KMS-11 (cell line): Measurements from ENCODE around the gene TCEAL1.

ENCODE experiments used
- H2AFZ ChIP-seq: fragments of 200-600 bp; sonication (generic); 2 replicates; pipeline ENCODE4 v1.6.1; 2016; ENCODE audit warnings: antibody characterized with exemption, mixed run types, low read depth
- H3K27ac ChIP-seq: fragments of 200-600 bp; sonication (generic); 2 replicates; pipeline ENCODE4 v1.6.1; 2016; ENCODE audit warnings: mild to moderate bottlenecking, mixed run types
- H3K27me3 ChIP-seq: fragments of 200-600 bp; sonication (generic); 2 replicates; pipeline ENCODE4 v1.6.1; 2017; ENCODE audit warnings: mild to moderate bottlenecking, low read depth, mixed run types, moderate library complexity; ENCODE audit not compliant: insufficient read depth
- H3K36me3 ChIP-seq: fragments of 200-600 bp; sonication (generic); 2 replicates; pipeline ENCODE4 v1.6.1; 2017; ENCODE audit warnings: mild to moderate bottlenecking, mixed run types; ENCODE audit not compliant: insufficient read depth
- H3K4me1 ChIP-seq: fragments of 200-600 bp; sonication (generic); 2 replicates; pipeline ENCODE4 v1.6.1; 2016; ENCODE audit warnings: mild to moderate bottlenecking, low read depth, mixed run types; ENCODE audit not compliant: poor library complexity, severe bottlenecking
- H3K4me2 ChIP-seq: fragments of 200-600 bp; sonication (generic); 2 replicates; pipeline ENCODE4 v1.7.0; 2016; ENCODE audit warnings: mild to moderate bottlenecking, mixed run types
- H3K4me3 ChIP-seq: fragments of 200-600 bp; sonication (generic); IDR thresholded peaks from 2 replicates; pipeline ENCODE4 v1.6.1; 2017; ENCODE audit warnings: low read depth, low read length, mixed read lengths; ENCODE audit not compliant: insufficient read depth
- H3K79me2 ChIP-seq: fragments of 200-600 bp; sonication (generic); 2 replicates; pipeline ENCODE4 v1.6.1; 2016; ENCODE audit warnings: low read depth, mixed run types; ENCODE audit not compliant: insufficient read depth
- H3K9ac ChIP-seq: fragments of 200-600 bp; sonication (generic); 2 replicates; pipeline ENCODE4 v1.6.1; 2016; ENCODE audit warnings: mild to moderate bottlenecking, mixed run types
- H4K20me1 ChIP-seq: fragments of 200-600 bp; sonication (generic); 2 replicates; pipeline ENCODE4 v1.6.1; 2016; ENCODE audit warnings: mild to moderate bottlenecking, mixed run types; ENCODE audit not compliant: insufficient read depth
- TF ChIP-seq, protein P1 (sequence below): fragments of 200-600 bp; sonication (generic); conservative IDR thresholded peaks from 2 replicates; pipeline ENCODE4 v1.6.1; 2017; ENCODE audit warnings: low read depth, mild to moderate bottlenecking, antibody characterized with exemption, low read length, moderate library complexity, mixed read lengths

TCEAL1 gene, protein sequence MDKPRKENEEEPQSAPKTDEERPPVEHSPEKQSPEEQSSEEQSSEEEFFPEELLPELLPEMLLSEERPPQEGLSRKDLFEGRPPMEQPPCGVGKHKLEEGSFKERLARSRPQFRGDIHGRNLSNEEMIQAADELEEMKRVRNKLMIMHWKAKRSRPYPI

DNA sequence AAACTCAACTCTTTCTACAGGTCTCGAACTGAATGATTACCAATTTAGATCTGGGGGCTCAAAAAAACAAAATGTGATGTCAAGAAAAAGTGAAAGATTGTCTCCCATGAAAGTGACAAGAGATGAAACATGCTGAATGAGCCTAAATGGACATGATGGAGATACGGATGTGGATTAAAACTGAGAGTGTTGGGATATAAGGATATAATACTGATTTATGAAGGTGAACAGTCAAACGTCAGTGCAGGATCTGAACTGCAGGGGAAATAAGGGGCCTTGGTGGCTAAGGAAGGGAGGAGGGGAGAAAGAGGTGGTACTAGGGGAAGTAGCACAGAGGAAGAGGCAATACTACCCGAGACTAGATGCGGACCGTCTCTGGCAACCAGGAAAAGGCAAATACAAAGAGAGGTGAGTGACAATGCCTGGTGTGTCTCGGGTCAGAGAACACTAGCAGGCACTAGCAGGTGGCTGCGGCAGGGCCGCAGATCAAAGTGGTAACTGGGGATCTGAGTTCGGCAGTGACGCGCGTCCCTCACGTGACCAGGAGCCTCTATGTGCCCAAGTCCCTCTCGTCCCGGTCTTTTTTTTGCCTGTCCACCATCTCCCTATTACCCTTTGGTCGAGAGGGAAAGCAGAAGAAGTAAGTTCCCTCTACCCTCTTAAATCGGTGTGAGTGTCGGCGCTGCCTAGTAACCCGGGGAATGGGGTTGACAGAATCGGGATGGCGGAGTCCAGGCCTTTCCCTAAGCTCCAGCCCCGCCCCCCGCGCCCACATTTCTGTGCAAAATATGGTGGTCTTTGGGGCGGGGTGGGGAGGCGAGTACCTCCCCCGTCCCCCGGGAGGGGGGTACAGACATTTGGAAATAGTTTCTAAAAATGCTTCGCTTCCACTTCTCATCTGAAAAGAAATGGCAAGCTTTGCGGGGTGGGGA lies at the start of gene TCEAL1:
TSS of gene TCEAL1 (plus strand) at position 590 of the 932 bp plus-strand sequence. CDS start 942 bp downstream, outside the sequence.
- Histone ChIP-seq H3K4me2 (peak within 1 kb of the TSS; percentile 69), H3K4me1 (peaks cover 4% of the 10 kb centered on the region), H2AFZ (peak within 1 kb of the TSS; percentile 93), H3K9ac (peak within 1 kb of the TSS; percentile 74), H3K36me3 (no peaks in the 10 kb centered on the region), H3K4me3 (no peak within 1 kb of the TSS), H3K27me3 (no peaks in the 10 kb centered on the region), H4K20me1 (no peaks in the 10 kb centered on the region), H3K79me2 (no peaks in the 10 kb centered on the region), H3K27ac (peak within 1 kb of the TSS; percentile 71)
- TF ChIP-seq, protein P1, sequence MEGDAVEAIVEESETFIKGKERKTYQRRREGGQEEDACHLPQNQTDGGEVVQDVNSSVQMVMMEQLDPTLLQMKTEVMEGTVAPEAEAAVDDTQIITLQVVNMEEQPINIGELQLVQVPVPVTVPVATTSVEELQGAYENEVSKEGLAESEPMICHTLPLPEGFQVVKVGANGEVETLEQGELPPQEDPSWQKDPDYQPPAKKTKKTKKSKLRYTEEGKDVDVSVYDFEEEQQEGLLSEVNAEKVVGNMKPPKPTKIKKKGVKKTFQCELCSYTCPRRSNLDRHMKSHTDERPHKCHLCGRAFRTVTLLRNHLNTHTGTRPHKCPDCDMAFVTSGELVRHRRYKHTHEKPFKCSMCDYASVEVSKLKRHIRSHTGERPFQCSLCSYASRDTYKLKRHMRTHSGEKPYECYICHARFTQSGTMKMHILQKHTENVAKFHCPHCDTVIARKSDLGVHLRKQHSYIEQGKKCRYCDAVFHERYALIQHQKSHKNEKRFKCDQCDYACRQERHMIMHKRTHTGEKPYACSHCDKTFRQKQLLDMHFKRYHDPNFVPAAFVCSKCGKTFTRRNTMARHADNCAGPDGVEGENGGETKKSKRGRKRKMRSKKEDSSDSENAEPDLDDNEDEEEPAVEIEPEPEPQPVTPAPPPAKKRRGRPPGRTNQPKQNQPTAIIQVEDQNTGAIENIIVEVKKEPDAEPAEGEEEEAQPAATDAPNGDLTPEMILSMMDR, result no peak

DNA sequence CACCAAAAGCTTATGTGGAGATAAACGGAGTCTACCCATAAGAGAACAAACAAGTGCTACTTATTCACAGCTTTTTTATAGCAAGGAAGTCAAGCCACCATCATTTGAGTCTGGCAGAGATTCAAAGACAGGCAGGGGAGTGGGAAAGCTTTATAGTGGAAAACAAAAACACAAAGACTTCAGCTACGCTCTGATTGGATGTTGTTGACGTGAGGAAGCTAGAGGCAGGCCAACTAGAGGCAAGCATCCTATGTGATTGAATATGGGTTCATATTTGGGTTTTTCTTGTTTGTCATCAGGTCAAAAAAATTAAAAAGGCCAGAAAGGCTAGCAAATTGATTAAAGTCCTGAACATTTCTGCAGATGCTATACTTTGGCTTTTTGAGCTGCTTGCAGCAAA lies 44.2 kb upstream of the TCEAL1 start:
- Histone ChIP-seq H2AFZ (peak overlapping the region; percentile 71; the same call in 1 of the 2 replicates), H3K27me3 (no peaks in the 10 kb centered on the region), H3K79me2 (no peaks in the 10 kb centered on the region), H3K27ac (no peak overlapping the region), H3K4me3 (no peak overlapping the region), H3K9ac (0 out of 2 replicates have a peak overlapping the region, but pooled peaks have one; percentile 46), H3K36me3 (no peaks in the 10 kb centered on the region), H3K4me2 (peak overlapping the region; percentile 88), H4K20me1 (no peaks in the 10 kb centered on the region), H3K4me1 (no peaks in the 10 kb centered on the region)
- TF ChIP-seq, protein P1, result no peak

DNA sequence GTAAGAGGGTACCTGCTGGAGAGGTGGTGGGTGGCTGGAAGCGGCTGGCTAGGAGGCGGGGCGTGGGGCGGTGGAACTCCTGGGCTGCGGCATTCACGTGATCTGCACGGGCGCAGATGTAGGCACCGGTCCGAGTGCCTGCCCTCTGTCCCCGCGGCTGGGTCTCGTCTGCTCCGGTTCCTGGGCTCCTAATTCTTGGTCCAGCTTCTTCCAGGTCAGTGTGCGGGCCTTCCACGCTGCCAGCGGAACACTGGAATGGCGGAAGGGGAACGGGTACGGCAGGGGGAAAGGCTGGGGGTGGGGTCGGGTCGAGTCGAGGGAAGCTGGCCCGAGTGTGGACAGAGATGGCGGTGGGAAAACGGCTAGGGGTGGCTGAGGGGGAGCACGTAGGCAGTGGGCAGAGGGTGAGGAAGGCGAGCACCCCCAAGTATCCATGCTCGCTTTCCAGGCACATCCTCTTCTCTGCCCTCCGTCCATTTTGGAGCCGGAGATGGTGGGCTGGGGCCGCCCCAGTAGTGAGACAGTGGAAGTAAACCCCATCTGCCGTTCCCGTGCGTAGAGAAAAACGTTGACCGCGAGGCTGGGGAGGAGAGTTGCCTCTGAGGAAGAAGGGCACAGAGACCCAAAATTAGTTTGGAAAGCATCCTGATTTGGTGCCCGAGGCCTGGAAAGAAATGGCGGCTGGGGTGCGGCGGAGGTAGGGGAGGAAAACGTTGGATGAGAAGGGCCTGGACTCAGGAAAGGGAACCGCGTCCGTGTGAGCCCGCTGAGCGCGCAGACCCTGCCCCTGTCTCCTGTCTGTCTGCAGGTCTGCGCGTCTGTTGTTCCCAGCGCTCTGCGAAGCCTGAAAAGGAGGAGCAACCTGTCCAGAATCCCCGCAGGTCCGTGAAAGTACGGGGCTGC lies 43.1 kb upstream of the TCEAL1 start, which contains the start of gene TCEAL4:
TSS of gene TCEAL4 (plus strand) at position 105 of the 903 bp plus-strand sequence. CDS start 1,161 bp downstream, outside the sequence.
- Histone ChIP-seq H3K4me1 (no peaks in the 10 kb centered on the region), H3K27ac (no peak within 1 kb of the TSS)
- TF ChIP-seq, protein P1, result no peak

DNA sequence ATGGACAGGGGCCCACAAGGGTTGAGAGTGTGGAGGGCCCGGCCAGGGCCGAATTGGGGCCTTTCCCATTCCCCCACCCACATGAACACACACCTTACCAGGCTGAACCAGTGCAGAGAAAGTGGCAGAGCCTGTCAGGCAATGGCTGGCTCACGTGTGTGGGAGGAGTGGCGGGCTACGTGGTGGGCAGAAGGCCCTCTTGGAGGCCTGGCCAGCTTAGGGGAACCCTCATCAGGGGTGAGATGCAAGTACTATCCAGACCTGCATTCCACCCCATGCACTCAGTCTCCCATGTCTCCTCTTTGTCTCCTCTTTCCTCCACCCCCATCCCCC lies 42.5 kb upstream of the TCEAL1 start:
- Histone ChIP-seq H3K4me3 (no peak overlapping the region), H3K27ac (no peak overlapping the region)

More for the DNA sequence above, 43.1 kb upstream of the TCEAL1 start, which contains the start of gene TCEAL4:
- peak within 1 kb of the TSS; percentile 46; the same call in 1 of the 2 replicates for H3K9ac ChIP-seq
- H4K20me1 ChIP-seq, result no peaks in the 10 kb centered on the region
- H2AFZ ChIP-seq, result peak within 1 kb of the TSS; percentile 71
- no peaks in the 10 kb centered on the region for H3K36me3 ChIP-seq
- no peaks in the 10 kb centered on the region for H3K79me2 ChIP-seq
- H3K4me3 ChIP-seq, result no peak within 1 kb of the TSS
- H3K4me2 ChIP-seq, result peak within 1 kb of the TSS; percentile 88
- no peaks in the 10 kb centered on the region for H3K27me3 ChIP-seq

More for the DNA sequence above, 42.5 kb upstream of the TCEAL1 start:
- Histone ChIP-seq H3K27me3 (no peaks in the 10 kb centered on the region), H2AFZ (peak overlapping the region; percentile 71; the same call in 1 of the 2 replicates), H3K79me2 (no peaks in the 10 kb centered on the region), H3K4me2 (peak overlapping the region; percentile 88; the same call in 1 of the 2 replicates), H3K9ac (peak overlapping the region; percentile 46; the same call in 1 of the 2 replicates), H3K36me3 (no peaks in the 10 kb centered on the region), H4K20me1 (no peaks in the 10 kb centered on the region), H3K4me1 (no peaks in the 10 kb centered on the region)
- TF ChIP-seq, protein P1, result no peak
